ELR (cell line): ENCODE measurements around the gene NAV1.
A peak's percentile ranks its signal among the peaks of the same experiment; 100 is the strongest.
"Not testable (repeated sequence)": the region's sequence is repeated elsewhere in the genome, so short reads cannot be mapped to it uniquely, and the experiment has no call there.

Experiments used
- DNase-seq: peaks from one replicate; pipeline ENCODE4 v3.0.0-alpha.2; 2015; ENCODE audit warnings: low read depth

The NAV1 gene

GRCh38 chr1:201528631-201529252 lies 10.2 kb upstream of the NAV1 start:
- DNase-seq = peak; percentile 35

GRCh38 chr1:201530741-201531531 lies 8.0 kb upstream of the NAV1 start:
- DNase-seq = peak; percentile 84

GRCh38 chr1:201531551-201532425 lies 7.1 kb upstream of the NAV1 start:
- DNase-seq = no peak

GRCh38 chr1:201533836-201534235 lies 5.1 kb upstream of the NAV1 start:
- no peak for DNase-seq

- DNase-seq = peak; percentile 64
Measured at GRCh38 chr1:201535046-201535918, 3.6 kb upstream of the NAV1 start.

- no peak for DNase-seq
Measured at GRCh38 chr1:201535919-201536245, 3.0 kb upstream of the NAV1 start.

- peak; percentile 93 for DNase-seq
Measured at GRCh38 chr1:201536558-201536957, 2.4 kb upstream of the NAV1 start.

GRCh38 chr1:201537028-201537427 lies 1.9 kb upstream of the NAV1 start:
- peak; percentile 43 for DNase-seq

- no peak for DNase-seq
Measured at GRCh38 chr1:201537467-201537866, 1.5 kb upstream of the NAV1 start.

- DNase-seq = peak; percentile 65
Measured at GRCh38 chr1:201537891-201538611, 876 bp upstream of the NAV1 start.

- peak; percentile 85 for DNase-seq
Measured at GRCh38 chr1:201539561-201540431, 869 bp downstream of the NAV1 start.

- DNase-seq = no peak
Measured at GRCh38 chr1:201540846-201541735, 2.2 kb downstream of the NAV1 start.

- DNase-seq = peak; percentile 91
Measured at GRCh38 chr1:201542309-201543035, 3.5 kb downstream of the NAV1 start.

- peak; percentile 64 for DNase-seq
Measured at GRCh38 chr1:201543871-201544642, 5.1 kb downstream of the NAV1 start.

GRCh38 chr1:201544710-201545109 lies 5.8 kb downstream of the NAV1 start:
- no peak for DNase-seq

- no peak for DNase-seq
Measured at GRCh38 chr1:201545851-201546492, 7.0 kb downstream of the NAV1 start.

GRCh38 chr1:201549522-201549921 lies 10.6 kb downstream of the NAV1 start:
- DNase-seq = not testable (repeated sequence)
